OCI-LY1 (cell line): Measurements from ENCODE around the gene HYAL2.

Experiments used
- H2AFZ ChIP-seq: fragments of 200-600 bp; sonication (generic), shearing (Covaris generic); 2 replicates; pipeline ENCODE4 v1.6.0; 2014; ENCODE audit warnings: antibody characterized with exemption, mild to moderate bottlenecking, low read length
- H3F3A ChIP-seq: fragments of 200-600 bp; sonication (generic), shearing (Covaris generic); 2 replicates; pipeline ENCODE4 v1.6.0; 2014; ENCODE audit warnings: mild to moderate bottlenecking, antibody characterized with exemption, low read length, moderate library complexity; ENCODE audit not compliant: insufficient read depth
- H3K27ac ChIP-seq: fragments of 200-600 bp; sonication (generic); 2 replicates; pipeline ENCODE4 v1.5.1; 2014; ENCODE audit warnings: low read length, mixed run types, mild to moderate bottlenecking, low read depth; ENCODE audit not compliant: poor library complexity, severe bottlenecking
- H3K27me3 ChIP-seq: fragments of 200-600 bp; sonication (generic); 2 replicates; pipeline ENCODE4 v1.6.0; 2014; ENCODE audit warnings: antibody characterized with exemption, mild to moderate bottlenecking, low read length, moderate library complexity; ENCODE audit not compliant: insufficient read depth
- H3K36me3 ChIP-seq: fragments of 200-600 bp; sonication (generic); 2 replicates; pipeline ENCODE4 v1.6.1; 2014; ENCODE audit warnings: mild to moderate bottlenecking, antibody characterized with exemption, low read length, moderate library complexity, mixed read lengths; ENCODE audit not compliant: insufficient read depth
- H3K4me1 ChIP-seq: fragments of 200-600 bp; sonication (generic); 2 replicates; pipeline ENCODE4 v1.5.1; 2014; ENCODE audit warnings: mild to moderate bottlenecking, low read length, moderate library complexity; ENCODE audit not compliant: insufficient read depth, severe bottlenecking
- H3K4me2 ChIP-seq: fragments of 200-600 bp; sonication (generic), shearing (Covaris generic); 2 replicates; pipeline ENCODE4 v1.6.1; 2014; ENCODE audit warnings: low read length
- H3K4me3 ChIP-seq: fragments of 200-600 bp; sonication (generic); 2 replicates; pipeline ENCODE4 v1.5.1; 2014; ENCODE audit warnings: low read length, low read depth, mild to moderate bottlenecking, mixed read lengths; ENCODE audit not compliant: poor library complexity, severe bottlenecking
- H3K79me2 ChIP-seq: fragments of 200-600 bp; shearing (Covaris generic); 2 replicates; pipeline ENCODE4 v1.6.1; 2016; ENCODE audit warnings: mixed run types, low read length, mixed read lengths; ENCODE audit not compliant: insufficient read depth
- H3K9ac ChIP-seq: fragments of 200-600 bp; sonication (generic), shearing (Covaris generic); 2 replicates; pipeline ENCODE4 v1.6.1; 2014; ENCODE audit warnings: mild to moderate bottlenecking, low read length, mixed read lengths
- H3K9me2 ChIP-seq: fragments of 200-600 bp; sonication (generic), shearing (Covaris generic); 2 replicates; pipeline ENCODE4 v1.6.1; 2014; ENCODE audit warnings: low read depth, mild to moderate bottlenecking, low read length, mixed read lengths
- H3K9me3 ChIP-seq: fragments of 200-600 bp; shearing (Covaris generic); 2 replicates; pipeline ENCODE4 v1.6.1; 2014; ENCODE audit warnings: low read length, mixed read lengths
- H4K20me1 ChIP-seq: fragments of 200-600 bp; sonication (generic), shearing (Covaris generic); 2 replicates; pipeline ENCODE4 v1.6.0; 2016; ENCODE audit warnings: mild to moderate bottlenecking, low read length; ENCODE audit not compliant: insufficient read depth
- EZH2 ChIP-seq: fragments of 200-600 bp; sonication (generic), shearing (Covaris generic); IDR thresholded peaks from 2 replicates; pipeline ENCODE4 v1.8.0; 2017; ENCODE audit warnings: borderline replicate concordance, mixed run types, mild to moderate bottlenecking, antibody characterized with exemption, low read length, moderate library complexity, mixed read lengths
- TF ChIP-seq, protein P1 (sequence below): fragments of 200-600 bp; sonication (generic), shearing (Covaris generic); IDR thresholded peaks from 2 replicates; pipeline ENCODE4 v1.5.1; 2017; ENCODE audit warnings: mild to moderate bottlenecking, antibody characterized with exemption, low read length, moderate library complexity, mixed read lengths

Gene HYAL2

DNA sequence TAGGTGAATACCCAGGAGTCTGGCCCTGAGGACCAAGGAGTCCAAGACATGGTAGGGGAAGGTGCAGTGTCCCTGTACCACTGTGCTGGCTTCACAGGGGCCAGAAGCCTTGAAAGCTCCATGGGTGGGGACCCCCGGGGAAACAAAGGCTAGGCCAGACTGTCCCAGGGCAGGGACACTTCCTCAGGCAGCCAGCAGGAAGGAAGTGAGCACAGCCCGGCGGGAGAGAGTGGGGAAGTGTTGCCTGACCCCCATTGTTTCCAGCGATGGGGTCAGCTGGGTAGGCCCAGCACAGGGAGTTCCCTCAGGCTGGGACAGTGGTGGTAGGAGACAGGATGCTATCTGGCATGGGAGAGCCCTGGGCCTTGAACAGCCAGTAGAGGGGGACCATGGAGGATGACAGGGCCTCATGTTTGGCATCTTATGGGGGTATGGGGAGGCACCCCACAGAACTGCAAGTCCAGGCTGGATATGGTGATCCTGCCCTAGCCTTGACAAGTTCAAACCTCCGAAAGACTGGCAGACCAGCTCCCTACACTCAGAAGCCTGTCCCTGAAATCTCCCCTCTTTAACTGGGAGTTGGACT lies 1.2 kb upstream of the HYAL2 start:
- no peak for TF ChIP-seq EZH2
- TF ChIP-seq, protein P1, sequence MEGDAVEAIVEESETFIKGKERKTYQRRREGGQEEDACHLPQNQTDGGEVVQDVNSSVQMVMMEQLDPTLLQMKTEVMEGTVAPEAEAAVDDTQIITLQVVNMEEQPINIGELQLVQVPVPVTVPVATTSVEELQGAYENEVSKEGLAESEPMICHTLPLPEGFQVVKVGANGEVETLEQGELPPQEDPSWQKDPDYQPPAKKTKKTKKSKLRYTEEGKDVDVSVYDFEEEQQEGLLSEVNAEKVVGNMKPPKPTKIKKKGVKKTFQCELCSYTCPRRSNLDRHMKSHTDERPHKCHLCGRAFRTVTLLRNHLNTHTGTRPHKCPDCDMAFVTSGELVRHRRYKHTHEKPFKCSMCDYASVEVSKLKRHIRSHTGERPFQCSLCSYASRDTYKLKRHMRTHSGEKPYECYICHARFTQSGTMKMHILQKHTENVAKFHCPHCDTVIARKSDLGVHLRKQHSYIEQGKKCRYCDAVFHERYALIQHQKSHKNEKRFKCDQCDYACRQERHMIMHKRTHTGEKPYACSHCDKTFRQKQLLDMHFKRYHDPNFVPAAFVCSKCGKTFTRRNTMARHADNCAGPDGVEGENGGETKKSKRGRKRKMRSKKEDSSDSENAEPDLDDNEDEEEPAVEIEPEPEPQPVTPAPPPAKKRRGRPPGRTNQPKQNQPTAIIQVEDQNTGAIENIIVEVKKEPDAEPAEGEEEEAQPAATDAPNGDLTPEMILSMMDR: no peak
- Histone ChIP-seq H3K27ac (no peak overlapping the region), H3K27me3 (no peaks in the 10 kb centered on the region)

DNA sequence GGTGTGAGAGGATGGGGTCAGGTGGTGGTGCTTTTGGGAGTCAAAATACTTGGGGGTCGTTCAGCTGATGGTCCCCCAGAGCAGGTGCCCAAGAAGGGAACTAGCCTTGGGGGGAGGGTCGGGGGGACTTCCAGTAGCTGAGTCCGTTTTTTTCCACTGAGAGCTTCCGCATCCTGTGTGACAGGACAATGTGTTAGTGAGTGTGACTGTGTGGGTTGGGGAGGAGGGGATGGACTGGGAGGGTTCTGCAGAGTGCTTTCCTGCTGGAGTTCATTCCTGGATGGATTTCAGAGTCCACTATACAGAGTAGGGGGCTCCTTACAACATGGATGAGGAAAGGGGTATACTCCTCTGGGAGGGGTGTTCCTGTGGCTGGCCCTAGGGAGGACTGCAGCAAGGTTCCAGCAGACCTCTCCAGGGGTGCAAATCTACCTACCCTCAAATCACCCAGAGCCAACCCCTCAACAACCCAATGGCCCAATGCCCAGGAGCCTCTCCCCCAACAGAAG lies 601 bp upstream of the HYAL2 start:
- no peak overlapping the region; the same call in 1 of the 2 replicates for H3K9ac ChIP-seq
- no peak overlapping the region for H3K4me3 ChIP-seq
- H3F3A ChIP-seq: no peaks in the 10 kb centered on the region
- H4K20me1 ChIP-seq: no peaks in the 10 kb centered on the region
- H3K27ac ChIP-seq: peak overlapping the region; percentile 11
- peaks cover 7% of the 10 kb centered on the region; the same call in 1 of the 2 replicates for H3K79me2 ChIP-seq
- no peaks in the 10 kb centered on the region for H3K9me3 ChIP-seq
- no peaks in the 10 kb centered on the region for H3K9me2 ChIP-seq
- TF ChIP-seq, protein P1: no peak
- no peak for TF ChIP-seq EZH2
- no peak overlapping the region for H3K4me2 ChIP-seq
- H3K27me3 ChIP-seq: no peaks in the 10 kb centered on the region
- H3K36me3 ChIP-seq: peaks cover 10% of the 10 kb centered on the region; the same call in 1 of the 2 replicates
- H2AFZ ChIP-seq: no peak overlapping the region
- peaks cover 43% of the 10 kb centered on the region for H3K4me1 ChIP-seq

More for the DNA sequence above, 1.2 kb upstream of the HYAL2 start:
- H3F3A ChIP-seq: no peaks in the 10 kb centered on the region
- peaks cover 7% of the 10 kb centered on the region; the same call in 1 of the 2 replicates for H3K79me2 ChIP-seq
- H3K4me3 ChIP-seq: no peak overlapping the region
- no peak overlapping the region for H3K4me2 ChIP-seq
- no peaks in the 10 kb centered on the region for H3K9me2 ChIP-seq
- H3K4me1 ChIP-seq: peaks cover 42% of the 10 kb centered on the region
- no peaks in the 10 kb centered on the region for H4K20me1 ChIP-seq
- H2AFZ ChIP-seq: no peak overlapping the region
- peaks cover 10% of the 10 kb centered on the region; the same call in 1 of the 2 replicates for H3K36me3 ChIP-seq
- no peak overlapping the region for H3K9ac ChIP-seq
- no peaks in the 10 kb centered on the region for H3K9me3 ChIP-seq

DNA sequence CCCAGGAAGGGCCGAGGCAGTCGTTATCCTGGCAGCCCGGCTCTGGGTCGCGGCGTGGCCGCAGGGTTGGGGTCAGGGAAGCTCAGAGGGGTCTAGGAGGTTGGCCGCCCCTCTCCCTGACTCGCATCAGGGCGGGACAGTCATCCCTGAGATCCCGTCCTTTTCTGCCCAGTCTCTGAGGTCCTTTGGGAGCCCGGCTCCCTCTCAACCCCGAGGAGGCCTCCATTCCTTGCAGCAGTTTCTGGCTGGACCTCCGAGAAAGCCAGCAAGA lies 495 bp downstream of the HYAL2 start:
- H3K9ac ChIP-seq: peak overlapping the region; percentile 48; the same call in 1 of the 2 replicates
- H3K27me3 ChIP-seq: no peaks in the 10 kb centered on the region
- H3K9me3 ChIP-seq: no peaks in the 10 kb centered on the region
- TF ChIP-seq EZH2: no peak
- TF ChIP-seq, protein P1: no peak
- H3F3A ChIP-seq: no peaks in the 10 kb centered on the region
- peaks cover 10% of the 10 kb centered on the region; the same call in 1 of the 2 replicates for H3K36me3 ChIP-seq
- H4K20me1 ChIP-seq: no peaks in the 10 kb centered on the region
- peak overlapping the region; percentile 84 for H3K4me3 ChIP-seq
- no peaks in the 10 kb centered on the region for H3K9me2 ChIP-seq
- H3K4me2 ChIP-seq: peak overlapping the region; percentile 90
- no peaks in the 10 kb centered on the region for H3K79me2 ChIP-seq
- H2AFZ ChIP-seq: no peak overlapping the region
- peak overlapping the region; percentile 3 for H3K27ac ChIP-seq
- peaks cover 48% of the 10 kb centered on the region for H3K4me1 ChIP-seq
